Renal cortical epithelial cell (primary cell): ENCODE results near the gene TBL3. TPM values are rescaled to one million over a fixed set of nuclear protein-coding genes. Genes with fewer than 3 reads are reported as not detected.

ENCODE experiments used
- total RNA-seq: library from RNA; depleted of rRNA; stranded (reverse); fragments of >200 nt; gene quantifications from 2 replicates; pipeline ENCODE4 v1.2.3, GENCODE V29; 2014

Gene TBL3
- total RNA-seq, 1 donor from 2014 or later = 46.3 TPM

Other genes starting within 250 kb of the TBL3 start
- gene NME3, start 200.5 kb upstream of the TBL3 start, total RNA-seq = 38.9 and 84.0 TPM in 2 replicates
- gene EME2, start 199.2 kb upstream of the TBL3 start, total RNA-seq = 12.2 and 13.1 TPM in 2 replicates
- gene MRPS34, start 198.9 kb upstream of the TBL3 start, total RNA-seq = 41.6 and 68.4 TPM in 2 replicates
- 53.2 and 60.8 TPM in 2 replicates for gene SPSB3, start 189.5 kb upstream of the TBL3 start, total RNA-seq
- 58.2 and 85.3 TPM in 2 replicates for gene NUBP2, start 189.1 kb upstream of the TBL3 start, total RNA-seq
- 0.05 TPM in 1 of 2 replicates, not detected in the other for gene IGFALS, start 178.3 kb upstream of the TBL3 start, total RNA-seq
- gene HAGH, start 145.2 kb upstream of the TBL3 start, total RNA-seq = 63.9 and 102 TPM in 2 replicates
- gene FAHD1, start 144.8 kb upstream of the TBL3 start, total RNA-seq = 84.9 and 109 TPM in 2 replicates
- gene MEIOB, start 99.9 kb upstream of the TBL3 start, total RNA-seq = 0.15 and 2.6 TPM in 2 replicates
- not detected in 2 replicates for gene HS3ST6, start 53.6 kb upstream of the TBL3 start, total RNA-seq
- gene MSRB1, start 28.9 kb upstream of the TBL3 start, total RNA-seq = 9.6 and 10.8 TPM in 2 replicates
- gene RPL3L, start 17.4 kb upstream of the TBL3 start, total RNA-seq = not detected in 2 replicates
- gene NDUFB10, start 12.5 kb upstream of the TBL3 start, total RNA-seq = 119 and 138 TPM in 2 replicates
- gene RPS2, start 7.2 kb upstream of the TBL3 start, total RNA-seq = 865 and 1,076 TPM in 2 replicates
- gene RNF151, start 5.2 kb upstream of the TBL3 start, total RNA-seq = not detected in 2 replicates
- 0.87 TPM in 1 of 2 replicates, not detected in the other for gene NOXO1, start 9.4 kb downstream of the TBL3 start, total RNA-seq
- 8.7 and 10.1 TPM in 2 replicates for gene GFER, start 12.1 kb downstream of the TBL3 start, total RNA-seq
- 2.0 and 8.0 TPM in 2 replicates for gene SYNGR3, start 17.9 kb downstream of the TBL3 start, total RNA-seq
- gene ZNF598, start 37.8 kb downstream of the TBL3 start, total RNA-seq = 10.1 and 22.4 TPM in 2 replicates
- gene NPW, start 47.7 kb downstream of the TBL3 start, total RNA-seq = 0.10 TPM in 1 of 2 replicates, not detected in the other
- 3.5 and 6.3 TPM in 2 replicates for gene NHERF2, start 54.8 kb downstream of the TBL3 start, total RNA-seq
- 11.4 and 24.5 TPM in 2 replicates for gene NTHL1, start 75.8 kb downstream of the TBL3 start, total RNA-seq
- gene TSC2, start 75.9 kb downstream of the TBL3 start, total RNA-seq = 24.5 and 63.6 TPM in 2 replicates
- 17.4 and 98.0 TPM in 2 replicates for gene PKD1, start 163.8 kb downstream of the TBL3 start, total RNA-seq
- 0.69 and 0.70 TPM in 2 replicates for gene RAB26, start 176.6 kb downstream of the TBL3 start, total RNA-seq
- 41.8 and 66.1 TPM in 2 replicates for gene TRAF7, start 183.7 kb downstream of the TBL3 start, total RNA-seq
- gene CASKIN1, start 224.6 kb downstream of the TBL3 start, total RNA-seq = under 0.01 and 0.15 TPM in 2 replicates
- 16.7 and 22.2 TPM in 2 replicates for gene MLST8, start 233.4 kb downstream of the TBL3 start, total RNA-seq
- 0.17 and 1.7 TPM in 2 replicates for gene BRICD5, start 238.8 kb downstream of the TBL3 start, total RNA-seq
- 9.7 and 29.9 TPM in 2 replicates for gene PGP, start 242.8 kb downstream of the TBL3 start, total RNA-seq